HG02840 (cell line): ENCODE results near the gene MGAT5.
A peak's percentile ranks its signal among the peaks of the same experiment; 100 is the strongest.

Experiments used
- ATAC-seq: cut with Tn5 transposase; IDR thresholded peaks from one replicate; pipeline ENCODE4 v1.9.1; 2021; ENCODE audit warnings: mild to moderate bottlenecking, moderate library complexity, moderate number of reproducible peaks; ENCODE audit not compliant: unreplicated experiment, low FRiP score

MGAT5 gene

GRCh38 chr2:134324947-134325346 lies 71.1 kb downstream of the MGAT5 start:
- no peak for ATAC-seq

DNA sequence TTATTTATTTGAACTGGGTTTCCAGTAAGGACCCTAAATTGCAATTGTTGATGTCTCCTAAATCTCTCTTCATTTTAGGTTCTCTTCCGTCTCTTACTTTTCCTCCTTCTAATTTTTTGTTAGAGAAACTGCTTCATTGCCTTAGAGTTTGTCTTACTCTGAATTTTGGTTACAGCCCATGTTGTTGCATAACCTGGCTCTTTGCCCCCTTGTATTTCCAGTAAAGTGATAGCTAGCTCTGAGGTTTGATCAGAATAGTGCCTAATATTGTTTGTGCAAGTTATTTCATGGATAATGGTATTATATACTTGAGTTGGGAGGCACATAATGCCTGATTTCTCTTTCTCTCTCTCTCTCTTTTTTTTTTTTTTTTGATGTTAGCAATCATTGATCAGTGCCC lies 71.8 kb downstream of the MGAT5 start:
- ATAC-seq, result no peak

DNA sequence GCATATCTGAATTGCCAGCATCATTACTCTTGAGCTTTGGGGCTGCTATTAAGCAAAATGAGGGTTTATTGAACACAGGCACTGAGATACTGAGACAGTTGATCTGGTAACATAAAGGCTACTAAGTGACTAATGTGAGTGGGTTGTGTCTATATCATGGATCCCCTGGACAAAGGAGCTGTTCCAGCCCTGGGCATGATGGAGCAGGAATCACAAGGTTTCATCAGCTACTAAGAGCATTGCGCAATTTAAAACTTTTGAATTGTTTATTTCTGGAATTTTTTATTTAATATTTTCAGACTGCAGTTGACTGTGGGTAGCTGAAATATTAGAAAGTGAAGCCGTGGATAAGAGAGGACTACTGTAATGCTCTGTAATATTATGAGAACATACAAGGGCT lies 73.5 kb downstream of the MGAT5 start:
- ATAC-seq, result no peak

DNA sequence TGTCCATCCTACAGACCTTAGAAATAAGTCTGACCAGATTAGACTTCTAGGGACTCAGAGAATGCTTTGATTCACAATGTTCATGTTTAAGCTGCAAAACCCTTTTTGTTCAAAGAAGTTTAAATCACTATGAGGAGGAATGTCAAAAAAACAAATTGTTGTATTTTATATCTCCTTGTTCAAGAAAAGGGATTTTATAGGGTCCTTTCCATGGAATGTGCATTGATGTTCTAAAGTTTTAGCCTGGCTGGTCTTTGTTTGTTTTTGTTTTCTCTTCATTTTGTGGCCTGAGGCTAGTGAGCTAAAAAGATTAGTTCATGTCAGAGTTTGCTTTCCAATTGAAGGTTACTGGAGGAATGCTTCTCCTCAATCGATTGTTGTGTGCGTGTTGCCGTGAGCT lies 77.2 kb downstream of the MGAT5 start:
- ATAC-seq, result no peak

DNA sequence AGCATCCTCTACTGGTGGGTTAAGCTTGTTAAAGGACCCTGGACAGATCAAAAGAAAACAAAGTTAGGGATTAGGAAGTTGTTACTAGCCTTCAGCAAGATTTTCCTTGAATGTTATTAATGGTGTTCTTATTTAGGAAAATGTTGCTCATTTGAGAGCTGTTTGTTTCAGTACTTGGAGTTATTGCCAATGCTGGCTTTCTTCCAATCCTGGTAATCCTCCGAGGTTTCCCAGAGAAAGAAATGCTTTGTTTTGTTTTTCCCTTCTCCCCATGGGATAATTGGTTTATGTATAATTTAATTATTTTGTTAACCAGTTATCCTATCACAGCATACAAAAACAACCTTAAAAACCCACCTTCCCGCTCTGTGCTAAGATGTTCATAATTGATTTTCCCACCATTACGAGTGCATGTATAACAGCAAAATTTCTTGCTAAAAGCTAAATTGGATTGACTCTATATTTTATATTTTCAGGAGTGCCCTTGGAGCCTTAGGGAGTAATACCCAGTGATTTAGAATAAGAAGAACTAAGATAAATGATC lies 79.8 kb downstream of the MGAT5 start:
- ATAC-seq, result no peak

DNA sequence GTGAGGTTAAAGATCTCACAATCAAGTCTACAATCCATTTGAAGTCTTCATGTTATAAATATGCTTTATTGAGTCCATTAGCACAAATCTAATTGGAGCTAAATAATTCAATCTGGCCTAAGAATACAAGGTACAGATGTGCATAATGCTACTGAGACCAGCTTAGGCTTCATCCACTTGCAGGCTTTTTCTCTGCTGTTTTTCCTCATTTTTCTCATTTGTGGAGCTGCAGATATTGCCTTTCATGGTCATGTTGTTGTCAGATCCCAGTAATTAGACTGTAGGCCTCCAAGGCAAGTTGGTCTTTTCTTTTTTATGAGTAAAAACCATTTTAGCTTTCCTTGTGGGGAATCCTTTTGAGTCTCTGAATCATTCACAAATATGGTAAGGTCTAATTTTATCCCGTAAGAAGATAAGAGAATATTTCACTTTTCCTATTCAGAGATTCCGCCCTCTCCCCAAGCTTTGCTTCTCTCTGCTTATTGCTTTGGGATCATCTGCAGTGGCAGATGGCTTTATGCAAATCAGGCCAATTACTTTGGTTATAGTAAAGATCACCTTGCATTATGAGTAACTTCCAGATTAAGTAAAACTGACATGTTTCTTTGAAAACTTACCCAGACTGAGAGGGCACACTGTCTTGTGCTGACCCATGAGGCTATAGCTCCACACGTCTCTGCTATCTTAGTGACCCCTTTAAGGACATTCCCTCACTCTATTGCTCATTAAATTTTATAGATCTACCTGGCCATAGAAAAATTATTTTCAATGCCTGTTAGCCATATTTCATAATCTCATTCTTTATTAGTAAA lies 80.9 kb downstream of the MGAT5 start:
- ATAC-seq, result no peak

DNA sequence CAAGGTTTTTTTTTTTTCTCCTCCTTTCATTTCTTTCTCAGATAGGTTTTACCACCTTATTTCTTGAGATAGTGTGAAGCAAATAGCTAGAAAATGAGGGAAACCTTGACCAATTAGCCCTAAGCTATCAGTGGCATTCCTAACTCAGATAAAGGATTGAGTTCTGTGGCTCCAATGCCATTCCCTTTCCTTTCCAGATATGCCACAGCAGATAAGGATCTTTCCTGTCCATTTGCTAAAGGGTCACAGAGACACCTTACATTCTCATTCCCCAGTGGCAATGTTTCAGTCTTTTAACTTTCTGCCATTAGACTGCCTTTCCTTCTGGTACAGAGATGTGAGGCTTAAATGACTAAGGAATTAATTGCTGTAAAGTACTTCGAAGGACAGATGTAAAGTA lies 81.7 kb downstream of the MGAT5 start:
- no peak for ATAC-seq

GRCh38 chr2:134336352-134336751 lies 82.5 kb downstream of the MGAT5 start:
- ATAC-seq, result peak; percentile 98

- ATAC-seq, result no peak
Measured at GRCh38 chr2:134336921-134337320, 83.0 kb downstream of the MGAT5 start.

- no peak for ATAC-seq
Measured at GRCh38 chr2:134337631-134338030, 83.8 kb downstream of the MGAT5 start.

- no peak for ATAC-seq
Measured at GRCh38 chr2:134338208-134338607, 84.3 kb downstream of the MGAT5 start.

GRCh38 chr2:134341476-134341875 lies 87.6 kb downstream of the MGAT5 start:
- ATAC-seq, result no peak

GRCh38 chr2:134344954-134345697 lies 91.3 kb downstream of the MGAT5 start:
- ATAC-seq, result no peak

GRCh38 chr2:134346141-134346540 lies 92.3 kb downstream of the MGAT5 start:
- no peak for ATAC-seq

DNA sequence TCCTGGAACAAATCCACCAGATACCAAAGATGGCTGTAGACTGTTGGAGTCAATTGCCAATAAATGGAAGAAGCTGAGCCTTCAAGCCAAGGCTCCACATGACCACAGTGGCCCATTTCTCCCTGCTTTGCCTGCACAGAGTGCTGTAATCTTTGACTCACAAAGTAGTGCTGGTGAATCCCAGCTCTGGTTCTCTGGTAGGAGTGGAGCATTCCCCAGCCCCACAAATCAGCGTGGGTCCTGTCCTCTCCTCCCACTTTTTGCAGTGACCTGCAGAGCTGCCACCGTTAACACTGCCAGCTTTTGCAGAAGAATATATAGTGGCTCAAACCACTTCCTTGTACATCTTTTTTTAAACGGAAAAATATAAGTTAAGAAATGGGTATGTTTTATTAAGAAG lies 93.9 kb downstream of the MGAT5 start:
- no peak for ATAC-seq

GRCh38 chr2:134348239-134348638 lies 94.4 kb downstream of the MGAT5 start:
- no peak for ATAC-seq

DNA sequence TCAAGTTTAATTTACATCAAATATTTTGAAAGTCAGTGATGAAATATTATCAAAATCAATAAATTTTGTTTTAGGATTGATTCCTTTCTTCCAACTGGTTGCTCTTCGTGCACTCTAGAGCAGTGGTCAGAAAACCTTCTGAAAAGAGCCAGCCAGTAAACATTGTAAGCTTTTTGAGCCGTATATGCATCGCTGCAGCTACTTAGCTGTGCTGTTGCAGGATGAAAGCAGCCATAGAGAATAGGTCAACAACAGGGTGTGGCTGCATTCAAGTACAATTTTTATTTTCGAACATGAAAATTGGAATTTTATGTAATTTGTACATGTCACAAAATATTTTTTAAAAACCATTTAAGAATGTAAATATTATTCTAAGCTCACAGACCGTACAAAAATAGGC lies 94.9 kb downstream of the MGAT5 start:
- no peak for ATAC-seq

GRCh38 chr2:134351016-134351415 lies 97.1 kb downstream of the MGAT5 start:
- ATAC-seq, result no peak

DNA sequence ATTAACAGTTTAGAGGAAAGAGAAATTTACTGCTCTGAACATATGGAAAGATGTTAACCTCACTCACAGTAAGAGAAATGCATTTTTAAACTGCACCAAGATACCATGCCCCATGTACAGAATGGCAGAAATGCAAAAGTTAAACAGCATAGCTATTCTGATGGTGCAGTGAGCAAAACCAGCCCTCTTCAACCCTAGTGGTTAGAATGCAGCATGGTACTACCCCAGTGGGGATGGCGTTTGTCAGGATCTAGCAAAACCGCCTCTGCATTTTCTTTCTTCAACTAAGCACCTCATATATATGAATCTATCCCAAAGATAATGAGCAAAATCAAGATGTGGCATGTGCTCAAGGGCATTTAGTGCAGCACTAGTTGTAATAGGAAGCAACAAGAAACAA lies 98.0 kb downstream of the MGAT5 start:
- no peak for ATAC-seq

DNA sequence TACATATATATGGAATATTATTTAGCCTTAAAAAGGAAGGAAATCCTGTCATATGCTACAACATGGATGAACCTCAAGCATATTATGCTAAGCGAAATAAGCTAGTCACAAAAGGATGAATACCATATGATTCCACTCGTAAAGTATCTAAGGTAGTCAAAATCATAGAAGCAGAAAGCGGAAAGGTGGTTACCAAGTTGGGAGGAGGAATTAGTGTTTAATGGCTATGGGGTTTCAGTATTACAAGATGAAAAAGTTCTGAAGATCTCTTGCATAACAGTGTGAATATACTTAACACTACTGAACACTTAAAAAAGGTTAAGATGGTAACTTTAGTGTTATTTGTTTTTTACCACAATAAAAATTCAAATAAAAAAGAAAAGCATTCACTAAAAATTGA lies 99.0 kb downstream of the MGAT5 start:
- no peak for ATAC-seq

DNA sequence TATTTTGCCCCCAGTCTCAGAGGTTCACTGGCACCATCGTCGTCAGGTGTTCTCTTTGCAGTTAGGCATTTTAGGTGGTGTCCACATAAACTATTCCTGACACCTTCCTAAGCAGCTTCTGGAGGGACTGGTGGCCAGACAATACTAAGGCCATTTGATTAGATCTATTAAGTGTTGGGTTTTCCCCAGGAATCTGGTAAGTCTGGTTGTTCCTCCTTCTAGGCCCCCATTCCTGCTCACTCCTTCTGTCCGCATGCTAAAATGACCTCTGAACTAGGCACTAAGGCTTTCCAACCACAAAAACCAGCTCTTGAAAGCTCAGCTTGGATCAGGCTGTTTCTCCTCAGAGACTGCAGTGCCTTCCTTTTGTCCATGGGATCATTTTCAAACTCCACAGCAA lies 100.7 kb downstream of the MGAT5 start:
- no peak for ATAC-seq

- ATAC-seq, result no peak
Measured at GRCh38 chr2:134357814-134358213, 103.9 kb downstream of the MGAT5 start.
